GM21717 (cell line): Measurements from ENCODE around the gene MAGI2.

Source experiments
- ATAC-seq: cut with Tn5 transposase; IDR thresholded peaks from one replicate; pipeline ENCODE4 v1.9.1; 2021; ENCODE audit warnings: mild to moderate bottlenecking, moderate library complexity; ENCODE audit not compliant: unreplicated experiment

Gene MAGI2

GRCh38 chr7:78842068-78842467 is 611.4 kb downstream of the MAGI2 start:
- no peak for ATAC-seq

- ATAC-seq: no peak
Observed at GRCh38 chr7:78835897-78836296, 617.6 kb downstream of the MAGI2 start.

GRCh38 chr7:78828317-78828716 is 625.1 kb downstream of the MAGI2 start:
- no peak for ATAC-seq

GRCh38 chr7:78803501-78804127 is 649.9 kb downstream of the MAGI2 start:
- no peak for ATAC-seq

GRCh38 chr7:78794101-78794500 is 659.4 kb downstream of the MAGI2 start:
- no peak for ATAC-seq

- ATAC-seq: no peak
Observed at GRCh38 chr7:78792624-78793023, 660.8 kb downstream of the MAGI2 start.

GRCh38 chr7:78792006-78792405 is 661.5 kb downstream of the MAGI2 start:
- ATAC-seq: no peak

GRCh38 chr7:78788464-78788863 is 665.0 kb downstream of the MAGI2 start:
- no peak for ATAC-seq

- no peak for ATAC-seq
Observed at GRCh38 chr7:78787854-78788253, 665.6 kb downstream of the MAGI2 start.

GRCh38 chr7:78786055-78786454 is 667.4 kb downstream of the MAGI2 start:
- ATAC-seq: no peak

DNA sequence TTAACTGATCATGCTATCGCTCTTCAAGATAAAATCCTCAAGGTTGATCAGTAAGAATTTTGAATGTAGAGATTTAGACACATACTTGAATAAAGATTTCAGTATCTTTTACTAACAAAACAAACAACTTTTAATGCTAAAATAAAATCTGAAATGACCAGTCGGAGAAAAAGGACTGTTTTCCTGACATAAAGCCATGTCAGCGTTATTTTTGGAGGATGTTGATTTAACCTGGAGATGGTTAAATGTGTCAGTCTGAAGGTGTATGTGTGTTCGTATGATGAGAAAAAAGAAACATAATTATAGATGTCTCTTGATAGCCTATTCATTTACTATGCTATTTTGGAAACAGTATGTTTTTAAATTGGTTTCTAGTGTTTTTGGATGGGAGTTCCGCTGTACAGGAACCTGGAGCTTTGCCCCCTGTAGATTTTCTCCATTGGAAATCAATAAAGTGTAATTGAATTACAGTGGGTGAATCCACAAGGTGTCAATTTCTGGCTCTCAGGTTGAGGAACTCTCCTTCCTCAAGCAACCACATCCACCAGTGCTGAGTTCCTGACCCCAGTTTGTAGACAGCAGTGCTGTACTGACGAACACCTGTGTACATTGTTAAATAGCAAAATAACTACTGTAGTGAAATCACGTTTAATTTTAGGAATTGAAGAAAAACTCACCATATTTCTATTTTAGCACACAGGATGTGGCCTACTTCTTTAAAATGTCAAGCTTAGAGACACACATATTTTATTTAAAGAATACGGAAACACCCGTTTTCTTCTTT is 670.1 kb downstream of the MAGI2 start:
- no peak for ATAC-seq

DNA sequence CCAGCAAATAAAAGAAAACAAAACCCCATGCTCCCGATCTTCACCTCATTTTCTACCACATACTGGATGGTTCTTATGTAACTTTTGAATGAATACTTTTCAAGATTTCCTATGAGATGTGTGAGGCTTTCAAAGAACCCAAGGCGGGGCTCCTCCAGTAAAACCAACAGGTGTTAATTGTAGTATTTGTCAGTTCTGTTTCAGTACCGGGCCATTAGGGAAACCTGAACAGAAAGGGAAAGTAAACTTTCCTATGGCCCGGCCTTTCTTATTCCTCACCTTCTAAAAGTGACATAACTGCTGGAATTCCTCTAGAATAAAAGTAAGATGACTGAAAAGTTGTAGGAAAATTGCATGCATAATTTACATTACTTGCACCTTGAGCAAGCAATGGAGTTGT is 672.9 kb downstream of the MAGI2 start:
- no peak for ATAC-seq

DNA sequence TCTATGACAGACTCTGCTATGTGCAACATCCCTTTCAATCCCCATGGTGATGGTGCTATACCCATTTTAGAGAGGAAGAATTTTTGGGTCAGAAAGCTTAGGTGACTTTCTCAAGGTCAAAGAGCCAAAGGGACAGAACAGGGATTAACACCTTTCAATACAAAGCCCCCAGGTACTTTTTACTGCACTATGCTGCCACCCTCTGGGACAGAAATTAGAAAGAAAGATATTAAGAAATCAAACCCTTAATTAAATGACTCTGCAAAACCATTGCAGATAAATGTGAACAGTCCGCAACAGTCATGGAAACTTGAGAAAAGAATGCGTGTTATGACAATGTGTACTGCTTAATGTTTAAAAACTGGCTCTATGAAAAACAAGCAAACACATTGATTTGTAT is 673.7 kb downstream of the MAGI2 start:
- ATAC-seq: no peak

GRCh38 chr7:78777829-78778228 is 675.6 kb downstream of the MAGI2 start:
- no peak for ATAC-seq

DNA sequence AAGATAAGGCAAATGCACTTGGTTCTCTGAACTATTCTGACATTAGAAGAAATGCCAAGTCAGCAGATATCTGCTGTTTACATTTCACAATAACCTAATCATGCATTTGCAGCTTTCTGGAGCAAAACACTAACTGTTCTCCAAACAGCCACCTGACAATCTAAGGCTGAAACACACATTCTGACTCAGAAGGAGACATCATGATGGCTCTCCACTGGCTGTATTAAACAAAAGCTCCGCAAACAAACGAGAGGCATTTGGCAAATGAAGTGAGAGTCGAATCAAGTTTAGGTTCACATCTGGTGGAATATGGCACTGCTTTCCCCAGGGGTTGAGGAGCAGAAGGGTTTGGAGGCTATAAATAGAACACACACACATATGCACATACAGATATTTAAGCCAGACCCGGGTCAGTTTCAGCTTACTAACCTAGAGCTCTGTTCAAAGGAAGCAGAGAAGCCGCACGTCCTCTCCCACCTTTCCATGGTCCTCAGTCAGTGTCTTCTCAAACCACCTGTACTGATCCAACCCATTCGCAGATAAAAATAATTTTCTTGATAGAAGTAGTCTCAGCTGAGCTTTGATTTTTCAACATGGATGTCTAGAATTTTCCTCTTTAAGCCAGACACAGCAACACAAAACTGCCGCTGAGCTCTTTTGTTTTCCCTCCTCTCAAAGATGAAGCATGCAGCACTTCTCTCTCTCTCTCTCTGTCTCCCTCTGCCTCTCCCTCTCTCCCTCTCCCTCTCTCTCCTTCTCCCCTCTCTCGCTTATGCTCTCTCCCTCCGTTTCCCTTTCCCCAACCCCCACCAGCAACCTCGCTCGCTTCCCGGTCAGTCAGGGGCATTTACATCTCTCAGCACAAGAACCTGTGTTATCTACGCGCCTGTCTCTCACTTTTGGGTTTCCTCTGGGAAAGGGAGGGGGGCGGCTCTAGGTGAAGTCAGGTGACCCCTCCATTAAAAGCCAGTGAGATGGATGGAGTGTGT is 682.8 kb downstream of the MAGI2 start:
- ATAC-seq: no peak

GRCh38 chr7:78769481-78770101 is 683.9 kb downstream of the MAGI2 start:
- ATAC-seq: peak; percentile 94

GRCh38 chr7:78768859-78769258 is 684.6 kb downstream of the MAGI2 start:
- ATAC-seq: no peak

GRCh38 chr7:78765943-78766729 is 687.3 kb downstream of the MAGI2 start:
- no peak for ATAC-seq

DNA sequence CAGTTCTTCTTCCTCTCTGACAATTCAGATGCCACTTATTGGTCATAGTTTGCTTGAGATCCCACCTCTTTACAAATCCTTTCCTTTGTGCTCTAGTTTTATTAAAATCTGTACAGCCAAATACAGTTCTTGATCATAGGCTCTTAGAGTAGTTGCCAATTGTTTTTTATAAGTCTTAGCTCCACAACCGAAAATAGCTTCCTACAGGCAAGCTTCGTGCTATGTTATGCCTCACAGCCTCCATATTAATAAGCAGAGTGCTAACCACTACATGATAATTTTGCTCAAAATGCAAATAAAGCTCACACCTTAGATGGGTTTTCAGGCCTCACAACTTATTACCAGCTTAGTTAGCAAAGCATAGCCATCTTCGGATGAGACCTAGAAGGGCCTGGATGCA is 688.9 kb downstream of the MAGI2 start:
- no peak for ATAC-seq

DNA sequence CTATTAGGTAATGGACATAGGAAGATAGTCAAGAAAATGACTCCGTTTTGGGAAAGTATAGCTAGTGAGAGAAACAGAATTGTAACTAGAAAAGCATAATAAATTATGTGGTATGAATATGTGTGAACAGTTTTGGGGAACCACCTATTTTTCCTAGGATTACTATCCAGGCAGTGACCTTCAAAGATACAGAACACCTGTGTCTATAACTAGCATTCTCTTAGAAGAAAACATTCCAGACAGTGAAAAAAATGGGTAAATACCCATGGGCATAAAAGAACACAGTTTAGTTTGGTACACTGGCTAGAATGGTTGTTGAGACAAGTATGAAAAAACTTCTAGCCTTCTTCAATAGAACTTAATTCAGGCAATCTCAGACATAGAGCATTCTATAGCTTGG is 690.8 kb downstream of the MAGI2 start:
- no peak for ATAC-seq
